ENCODE data around the gene IKZF2. TPM values are rescaled to one million over a fixed set of nuclear protein-coding genes. Genes with fewer than 3 reads are reported as not detected.

Gene IKZF2
- total and polyA plus RNA-seq, 2 donors (not counting 3 experiments of a cell fraction or from before 2014, with no cell fraction given): 0.08 to 0.46 TPM

GRCh38 chr2:213020268-213020667, 131.1 kb downstream of the IKZF2 start:
- POLR2A ChIA-PET: no interaction called here
- intact Hi-C loops (cut with micrococcal nuclease): no loop called here

GRCh38 chr2:213019368-213019767, 132.0 kb downstream of the IKZF2 start:
- no peak overlapping the region for H3K27ac ChIP-seq (ENCODE audit: insufficient read depth, low read depth, low read length)
- intact Hi-C loops (cut with micrococcal nuclease) (no loop called here), dilution Hi-C loops (cut with MboI; ENCODE audit: extremely low pct_ligation_motif_present, low sequenced_read_pairs) (no loop called here)
- BruUV-seq (replicated peaks): no TSS peak
- H3K4me2 ChIP-seq (ENCODE audit: insufficient read depth, low read length): no peak overlapping the region
- H4K20me1 ChIP-seq (replicated peaks; ENCODE audit: control insufficient read depth, extremely low read depth, insufficient read depth, low read length): no peaks in the 10 kb centered on the region
- TF ChIP-seq GATA2 (IDR thresholded peaks at IDR 0.05; ENCODE audit: insufficient read depth, insufficient read length, low read depth, low read length) (no peak), EZH2 (IDR thresholded peaks at IDR 0.05; ENCODE audit: borderline replicate concordance, low read depth, low read length, severe bottlenecking) (no peak), MYC (IDR thresholded peaks at IDR 0.05; ENCODE audit: low read depth, low read length) (no peak), MAX (IDR thresholded peaks at IDR 0.05; ENCODE audit: insufficient read depth, insufficient read length) (no peak), CTCF (IDR thresholded peaks at IDR 0.05; ENCODE audit: extremely low read depth in 1 of 2, insufficient read depth in 1 of 2, low read depth in 1 of 2, low read length in 2 of 2) (no peak), POLR2A (IDR thresholded peaks at IDR 0.05; ENCODE audit: low read depth, low read length) (no peak), POLR2AphosphoS5 (IDR thresholded peaks at IDR 0.05; ENCODE audit: insufficient read depth, low read depth, low read length) (no peak), JUN (IDR thresholded peaks at IDR 0.05; ENCODE audit: borderline replicate concordance, insufficient read depth, insufficient read length, low read depth) (no peak), FOS (IDR thresholded peaks at IDR 0.05; ENCODE audit: borderline replicate concordance, insufficient read depth, low read length) (no peak)
- no peak overlapping the region for H2AFZ ChIP-seq (ENCODE audit: low read depth, low read length)
- FAIRE-seq: no peak
- H3K4me3 ChIP-seq (replicated peaks in 1 of 3; ENCODE audit: insufficient read depth in 1 of 3, low read depth in 1 of 3, low read length in 3 of 3): no peak overlapping the region
- H3K9me1 ChIP-seq (replicated peaks; ENCODE audit: control insufficient read depth, extremely low read depth, insufficient read depth, low read length): no peaks in the 10 kb centered on the region
- CTCF ChIA-PET: interaction anchor here (1.5 kb wide), 1 partner anchor 25 kb away, joined by 3 read pairs; no protein-coding TSS in a partner anchor
- H3K9ac ChIP-seq (replicated peaks; ENCODE audit: extremely low read depth, insufficient read depth, low read length): no peak overlapping the region
- H3K9me3 ChIP-seq (replicated peaks; ENCODE audit: control insufficient read depth, insufficient read depth, low read length): no peaks in the 10 kb centered on the region
- H3K36me3 ChIP-seq (ENCODE audit: control insufficient read depth in 2 of 2, extremely low read depth in 1 of 2, insufficient read depth in 2 of 2, low read length in 2 of 2): no peaks in the 10 kb centered on the region
- no peaks in the 10 kb centered on the region for H3K27me3 ChIP-seq (ENCODE audit: control insufficient read depth in 2 of 2, insufficient read depth in 2 of 2, low read length in 2 of 2)
- POLR2A ChIA-PET: no interaction called here
- no peaks in the 10 kb centered on the region for H3K79me2 ChIP-seq (ENCODE audit: control insufficient read depth, insufficient read depth, low read length)
- H3K4me1 ChIP-seq (ENCODE audit: control insufficient read depth, extremely low read depth, insufficient read depth, low read length): no peaks in the 10 kb centered on the region
- DNase-seq (ENCODE audit: low read depth, low spot score): no peak

More at GRCh38 chr2:213020268-213020667, 131.1 kb downstream of the IKZF2 start:
- no peaks in the 10 kb centered on the region for H3K4me1 ChIP-seq (ENCODE audit: control insufficient read depth, extremely low read depth, insufficient read depth, low read length)
- no peak overlapping the region for H3K9ac ChIP-seq (replicated peaks; ENCODE audit: extremely low read depth, insufficient read depth, low read length)
- no peaks in the 10 kb centered on the region for H3K9me3 ChIP-seq (replicated peaks; ENCODE audit: control insufficient read depth, insufficient read depth, low read length)
- H3K4me3 ChIP-seq (replicated peaks in 1 of 3; ENCODE audit: insufficient read depth in 1 of 3, low read depth in 1 of 3, low read length in 3 of 3): no peak overlapping the region
- DNase-seq (ENCODE audit: low read depth, low spot score): no peak
- CTCF ChIA-PET: no interaction called here
- no peaks in the 10 kb centered on the region for H3K27me3 ChIP-seq (ENCODE audit: control insufficient read depth in 2 of 2, insufficient read depth in 2 of 2, low read length in 2 of 2)
- BruUV-seq (replicated peaks): no TSS peak
- dilution Hi-C loops (cut with MboI; ENCODE audit: extremely low pct_ligation_motif_present, low sequenced_read_pairs): no loop called here
- no peak overlapping the region for H3K4me2 ChIP-seq (ENCODE audit: insufficient read depth, low read length)
- no peak overlapping the region for H3K27ac ChIP-seq (ENCODE audit: insufficient read depth, low read depth, low read length)
- H3K36me3 ChIP-seq (ENCODE audit: control insufficient read depth in 2 of 2, extremely low read depth in 1 of 2, insufficient read depth in 2 of 2, low read length in 2 of 2): no peaks in the 10 kb centered on the region
- H3K9me1 ChIP-seq (replicated peaks; ENCODE audit: control insufficient read depth, extremely low read depth, insufficient read depth, low read length): no peaks in the 10 kb centered on the region
- FAIRE-seq: no peak
- H2AFZ ChIP-seq (ENCODE audit: low read depth, low read length): no peak overlapping the region
- TF ChIP-seq JUN (IDR thresholded peaks at IDR 0.05; ENCODE audit: borderline replicate concordance, insufficient read depth, insufficient read length, low read depth): no peak
- no peak for TF ChIP-seq CTCF (IDR thresholded peaks at IDR 0.05; ENCODE audit: extremely low read depth in 1 of 2, insufficient read depth in 1 of 2, low read depth in 1 of 2, low read length in 2 of 2)
- no peak for TF ChIP-seq MYC (IDR thresholded peaks at IDR 0.05; ENCODE audit: low read depth, low read length)
- TF ChIP-seq FOS (IDR thresholded peaks at IDR 0.05; ENCODE audit: borderline replicate concordance, insufficient read depth, low read length): no peak
- no peaks in the 10 kb centered on the region for H3K79me2 ChIP-seq (ENCODE audit: control insufficient read depth, insufficient read depth, low read length)
- H4K20me1 ChIP-seq (replicated peaks; ENCODE audit: control insufficient read depth, extremely low read depth, insufficient read depth, low read length): no peaks in the 10 kb centered on the region

Measured in endothelial cell of umbilical vein (primary cell).